ENCODE results near the gene HEPHL1.

Gene HEPHL1

DNA sequence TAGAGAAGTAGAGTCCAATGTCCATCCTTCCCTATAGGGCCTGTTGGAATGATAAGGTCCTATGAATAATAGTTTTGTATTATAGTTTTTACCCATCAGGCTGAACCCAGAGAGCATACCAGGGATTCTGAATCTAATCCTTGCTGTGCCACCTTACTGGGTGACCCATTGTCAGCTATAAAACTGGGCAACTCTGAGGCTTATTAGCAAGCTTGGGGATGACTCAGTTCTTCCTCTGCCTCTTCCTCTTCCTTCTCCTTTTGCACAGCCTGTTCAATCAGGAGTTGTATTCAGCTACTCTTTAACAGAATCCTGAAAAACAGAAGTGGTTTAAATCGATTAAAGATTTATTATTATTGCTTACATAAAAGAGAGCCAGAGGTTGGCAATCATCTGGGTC is 8.9 kb downstream of the HEPHL1 start:
- no peak overlapping the region for H3K4me3 ChIP-seq (replicated peaks; ENCODE audit: insufficient read depth, low read length)
- TF ChIP-seq GABPA (IDR thresholded peaks at IDR 0.05; ENCODE audit: low read depth) = no peak
- TF ChIP-seq SPI1 (IDR thresholded peaks at IDR 0.05; ENCODE audit: borderline replicate concordance, low read depth) = no peak
- no peak for TF ChIP-seq POLR2AphosphoS5 (IDR thresholded peaks at IDR 0.05; ENCODE audit: low read depth)
- TF ChIP-seq, protein P1, sequence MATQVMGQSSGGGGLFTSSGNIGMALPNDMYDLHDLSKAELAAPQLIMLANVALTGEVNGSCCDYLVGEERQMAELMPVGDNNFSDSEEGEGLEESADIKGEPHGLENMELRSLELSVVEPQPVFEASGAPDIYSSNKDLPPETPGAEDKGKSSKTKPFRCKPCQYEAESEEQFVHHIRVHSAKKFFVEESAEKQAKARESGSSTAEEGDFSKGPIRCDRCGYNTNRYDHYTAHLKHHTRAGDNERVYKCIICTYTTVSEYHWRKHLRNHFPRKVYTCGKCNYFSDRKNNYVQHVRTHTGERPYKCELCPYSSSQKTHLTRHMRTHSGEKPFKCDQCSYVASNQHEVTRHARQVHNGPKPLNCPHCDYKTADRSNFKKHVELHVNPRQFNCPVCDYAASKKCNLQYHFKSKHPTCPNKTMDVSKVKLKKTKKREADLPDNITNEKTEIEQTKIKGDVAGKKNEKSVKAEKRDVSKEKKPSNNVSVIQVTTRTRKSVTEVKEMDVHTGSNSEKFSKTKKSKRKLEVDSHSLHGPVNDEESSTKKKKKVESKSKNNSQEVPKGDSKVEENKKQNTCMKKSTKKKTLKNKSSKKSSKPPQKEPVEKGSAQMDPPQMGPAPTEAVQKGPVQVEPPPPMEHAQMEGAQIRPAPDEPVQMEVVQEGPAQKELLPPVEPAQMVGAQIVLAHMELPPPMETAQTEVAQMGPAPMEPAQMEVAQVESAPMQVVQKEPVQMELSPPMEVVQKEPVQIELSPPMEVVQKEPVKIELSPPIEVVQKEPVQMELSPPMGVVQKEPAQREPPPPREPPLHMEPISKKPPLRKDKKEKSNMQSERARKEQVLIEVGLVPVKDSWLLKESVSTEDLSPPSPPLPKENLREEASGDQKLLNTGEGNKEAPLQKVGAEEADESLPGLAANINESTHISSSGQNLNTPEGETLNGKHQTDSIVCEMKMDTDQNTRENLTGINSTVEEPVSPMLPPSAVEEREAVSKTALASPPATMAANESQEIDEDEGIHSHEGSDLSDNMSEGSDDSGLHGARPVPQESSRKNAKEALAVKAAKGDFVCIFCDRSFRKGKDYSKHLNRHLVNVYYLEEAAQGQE (IDR thresholded peaks at IDR 0.05; ENCODE audit: insufficient replicate concordance, low read depth) = no peak
- TF ChIP-seq, protein P2, sequence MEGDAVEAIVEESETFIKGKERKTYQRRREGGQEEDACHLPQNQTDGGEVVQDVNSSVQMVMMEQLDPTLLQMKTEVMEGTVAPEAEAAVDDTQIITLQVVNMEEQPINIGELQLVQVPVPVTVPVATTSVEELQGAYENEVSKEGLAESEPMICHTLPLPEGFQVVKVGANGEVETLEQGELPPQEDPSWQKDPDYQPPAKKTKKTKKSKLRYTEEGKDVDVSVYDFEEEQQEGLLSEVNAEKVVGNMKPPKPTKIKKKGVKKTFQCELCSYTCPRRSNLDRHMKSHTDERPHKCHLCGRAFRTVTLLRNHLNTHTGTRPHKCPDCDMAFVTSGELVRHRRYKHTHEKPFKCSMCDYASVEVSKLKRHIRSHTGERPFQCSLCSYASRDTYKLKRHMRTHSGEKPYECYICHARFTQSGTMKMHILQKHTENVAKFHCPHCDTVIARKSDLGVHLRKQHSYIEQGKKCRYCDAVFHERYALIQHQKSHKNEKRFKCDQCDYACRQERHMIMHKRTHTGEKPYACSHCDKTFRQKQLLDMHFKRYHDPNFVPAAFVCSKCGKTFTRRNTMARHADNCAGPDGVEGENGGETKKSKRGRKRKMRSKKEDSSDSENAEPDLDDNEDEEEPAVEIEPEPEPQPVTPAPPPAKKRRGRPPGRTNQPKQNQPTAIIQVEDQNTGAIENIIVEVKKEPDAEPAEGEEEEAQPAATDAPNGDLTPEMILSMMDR (IDR thresholded peaks at IDR 0.05; ENCODE audit: insufficient read depth, low read length) = no peak
- no peak overlapping the region for H3K27ac ChIP-seq (replicated peaks)
- peak in 1 of 2 experiments; percentile 4 for DNase-seq (ENCODE audit: low read depth in 1 of 2, low spot score in 1 of 2)
- no peaks in the 10 kb centered on the region for H3K27me3 ChIP-seq (ENCODE audit: insufficient read depth, poor library complexity, severe bottlenecking)

DNA sequence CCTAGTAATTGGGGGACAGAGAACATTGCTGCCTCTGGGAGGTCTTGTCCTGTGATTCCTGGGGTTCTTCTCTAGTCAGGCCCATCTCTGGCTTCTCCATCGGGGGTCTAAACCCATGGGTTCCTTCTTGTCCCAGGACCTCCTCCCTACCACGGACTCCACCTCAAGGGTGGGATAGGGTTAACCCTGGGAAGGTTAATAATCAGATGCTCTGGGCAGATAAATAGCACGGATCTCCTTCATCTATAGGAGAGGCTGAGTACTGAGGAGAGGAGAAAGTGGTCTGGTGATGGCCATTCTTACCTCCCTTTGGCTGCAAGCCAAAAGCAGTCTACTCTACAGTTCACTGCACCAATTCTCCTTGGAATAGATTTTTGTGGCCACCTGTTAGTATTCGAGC is 10.5 kb downstream of the HEPHL1 start:
- no peak overlapping the region for H3K27ac ChIP-seq (replicated peaks)
- no peak overlapping the region for H3K4me3 ChIP-seq (replicated peaks; ENCODE audit: insufficient read depth, low read length)
- no peak for DNase-seq (ENCODE audit: low read depth in 1 of 2, low spot score in 1 of 2)
- no peak for TF ChIP-seq POLR2AphosphoS5 (IDR thresholded peaks at IDR 0.05; ENCODE audit: low read depth)
- TF ChIP-seq, protein P1 (IDR thresholded peaks at IDR 0.05; ENCODE audit: insufficient replicate concordance, low read depth) = no peak
- no peak for TF ChIP-seq GABPA (IDR thresholded peaks at IDR 0.05; ENCODE audit: low read depth)
- no peak for TF ChIP-seq SPI1 (IDR thresholded peaks at IDR 0.05; ENCODE audit: borderline replicate concordance, low read depth)
- TF ChIP-seq, protein P2 (IDR thresholded peaks at IDR 0.05; ENCODE audit: insufficient read depth, low read length) = no peak
- H3K27me3 ChIP-seq (ENCODE audit: insufficient read depth, poor library complexity, severe bottlenecking) = no peaks in the 10 kb centered on the region

DNA sequence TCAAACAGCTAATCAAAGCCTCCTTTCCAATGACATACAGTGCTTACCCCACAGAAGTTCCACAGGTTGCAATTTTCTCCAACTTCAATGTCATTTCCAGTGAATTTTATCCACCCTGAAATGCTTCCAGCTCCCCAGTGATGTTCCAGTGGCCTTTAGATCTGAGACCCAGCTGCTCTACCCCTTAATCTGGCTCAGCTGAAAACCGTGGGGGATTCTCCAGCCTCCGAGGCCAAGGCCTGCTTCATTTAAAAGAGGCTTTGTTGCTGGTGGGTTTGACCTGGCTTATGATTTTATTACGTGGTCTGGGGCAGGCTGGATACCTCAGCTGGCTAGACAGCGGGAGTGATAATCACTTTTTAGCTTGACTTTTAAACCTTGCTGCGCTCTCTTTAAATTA is 10.9 kb downstream of the HEPHL1 start:
- no peak for DNase-seq (ENCODE audit: low read depth in 1 of 2, low spot score in 1 of 2)

More for the DNA sequence above, 10.9 kb downstream of the HEPHL1 start:
- no peak overlapping the region for H3K27ac ChIP-seq (replicated peaks)
- TF ChIP-seq, protein P1 (IDR thresholded peaks at IDR 0.05; ENCODE audit: insufficient replicate concordance, low read depth) = no peak
- TF ChIP-seq, protein P2 (IDR thresholded peaks at IDR 0.05; ENCODE audit: insufficient read depth, low read length) = no peak
- no peak for TF ChIP-seq POLR2AphosphoS5 (IDR thresholded peaks at IDR 0.05; ENCODE audit: low read depth)
- no peak for TF ChIP-seq GABPA (IDR thresholded peaks at IDR 0.05; ENCODE audit: low read depth)
- no peak for TF ChIP-seq SPI1 (IDR thresholded peaks at IDR 0.05; ENCODE audit: borderline replicate concordance, low read depth)
- H3K27me3 ChIP-seq (ENCODE audit: insufficient read depth, poor library complexity, severe bottlenecking) = no peaks in the 10 kb centered on the region
- no peak overlapping the region for H3K4me3 ChIP-seq (replicated peaks; ENCODE audit: insufficient read depth, low read length)
